ENCODE results near the gene C17orf114.

C17orf114 gene

GRCh38 chr17:4827399-4827798 is 25.3 kb upstream of the C17orf114 start:
- CTCF ChIA-PET, result no interaction called here
- POLR2A ChIA-PET (ENCODE audit: low non-redundant PET), result interaction anchor here (0.5 kb wide), 1 partner anchor 31 kb away, joined by 3 read pairs; the partner anchor contains the start of gene PSMB6

GRCh38 chr17:4823373-4824089 is 21.4 kb upstream of the C17orf114 start:
- peak overlapping the region; percentile 39 for H3K27ac ChIP-seq
- DNase-seq (ENCODE audit: low spot score), result no peak
- no peak for TF ChIP-seq CTCF (conservative IDR thresholded peaks at IDR 0.05; ENCODE audit: low read depth)
- CTCF ChIA-PET, result interaction anchor here (0.7 kb wide), 1 partner anchor 32 kb away, joined by 3 read pairs; no protein-coding TSS in a partner anchor
- POLR2A ChIA-PET (ENCODE audit: low non-redundant PET), result interaction anchor here (0.5 kb wide), 1 partner anchor 29 kb away, joined by 8 read pairs; no protein-coding TSS in a partner anchor

More at GRCh38 chr17:4827399-4827798, 25.3 kb upstream of the C17orf114 start:
- DNase-seq (ENCODE audit: low spot score), result no peak
- no peak overlapping the region for H3K27ac ChIP-seq
- TF ChIP-seq CTCF (conservative IDR thresholded peaks at IDR 0.05; ENCODE audit: low read depth), result no peak

GRCh38 chr17:4822835-4823234 is 20.7 kb upstream of the C17orf114 start:
- peak overlapping the region; percentile 39 for H3K27ac ChIP-seq
- DNase-seq (ENCODE audit: low spot score), result no peak
- CTCF ChIA-PET, result no interaction called here
- POLR2A ChIA-PET (ENCODE audit: low non-redundant PET), result interaction anchor here (0.6 kb wide), 1 partner anchor 25 kb away, joined by 3 read pairs; no protein-coding TSS in a partner anchor
- no peak for TF ChIP-seq CTCF (conservative IDR thresholded peaks at IDR 0.05; ENCODE audit: low read depth)

- CTCF ChIA-PET, result interaction anchor here (1.5 kb wide), 1 partner anchor 9 kb away, joined by 6 read pairs; no protein-coding TSS in a partner anchor
- no peak overlapping the region for H3K27ac ChIP-seq
- POLR2A ChIA-PET (ENCODE audit: low non-redundant PET), result no interaction called here
- no peak for TF ChIP-seq CTCF (conservative IDR thresholded peaks at IDR 0.05; ENCODE audit: low read depth)
- DNase-seq (ENCODE audit: low spot score), result no peak
Observed at GRCh38 chr17:4818276-4818675, 16.1 kb upstream of the C17orf114 start.

- no peak overlapping the region for H3K27ac ChIP-seq
- POLR2A ChIA-PET (ENCODE audit: low non-redundant PET), result interaction anchor here (1.0 kb wide), 1 partner anchor 10 kb away, joined by 4 read pairs; the partner anchor contains the start of gene PLD2
- no peak for TF ChIP-seq CTCF (conservative IDR thresholded peaks at IDR 0.05; ENCODE audit: low read depth)
Observed at GRCh38 chr17:4816826-4817225, 14.7 kb upstream of the C17orf114 start.

GRCh38 chr17:4815043-4815675 is 13.0 kb upstream of the C17orf114 start:
- no peak for DNase-seq (ENCODE audit: low spot score)
- CTCF ChIA-PET, result interaction anchor here (0.6 kb wide), 1 partner anchor 30 kb away, joined by 4 read pairs; no protein-coding TSS in a partner anchor
- no peak for TF ChIP-seq CTCF (conservative IDR thresholded peaks at IDR 0.05; ENCODE audit: low read depth)
- H3K27ac ChIP-seq, result no peak overlapping the region
- POLR2A ChIA-PET (ENCODE audit: low non-redundant PET), result no interaction called here

More at GRCh38 chr17:4816826-4817225, 14.7 kb upstream of the C17orf114 start:
- CTCF ChIA-PET, result no interaction called here
- DNase-seq (ENCODE audit: low spot score), result no peak
